ENCODE measurements around the gene KBTBD6. TPM values are rescaled to one million over a fixed set of nuclear protein-coding genes. Genes with fewer than 3 reads are reported as not detected.

KBTBD6 gene
- total RNA-seq, 1 experiment from 2014 or later, result 8.2 TPM

DNA sequence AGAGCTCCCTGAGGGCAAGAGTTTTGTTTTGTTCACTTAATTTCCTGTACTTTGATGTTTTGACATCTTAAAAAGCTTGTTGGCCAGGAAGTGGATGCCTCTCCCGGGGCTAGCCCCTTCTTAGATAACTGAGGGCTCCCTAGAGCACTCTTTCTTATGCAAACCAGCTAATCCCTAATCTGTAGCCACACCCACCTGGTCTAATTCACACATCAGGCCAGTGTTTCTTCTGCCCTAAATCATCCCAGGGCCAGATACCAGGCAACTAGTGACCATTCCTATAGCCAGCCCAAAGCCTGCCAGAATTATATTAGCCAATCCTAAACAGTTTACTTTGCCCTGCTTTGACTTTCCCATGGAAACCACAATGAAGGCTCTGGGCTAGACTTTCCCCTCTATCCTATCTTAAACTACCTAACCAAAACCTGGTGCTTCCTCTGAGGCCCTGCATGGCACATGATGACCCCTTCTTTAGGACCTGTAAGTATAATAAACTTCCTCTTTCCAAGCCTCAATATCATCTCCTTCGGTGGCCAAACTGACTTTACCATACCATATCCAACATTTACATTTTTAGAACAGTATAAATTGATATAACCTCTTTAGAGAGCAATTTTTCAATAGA is 46.5 kb downstream of the KBTBD6 start:
- Mint-ChIP-seq H3K9me3 (ENCODE audit: unreplicated experiment) (no peaks in the 10 kb centered on the region), H3K4me3 (ENCODE audit: unreplicated experiment) (no peak overlapping the region), H3K27me3 (ENCODE audit: insufficient read depth, unreplicated experiment) (no peaks in the 10 kb centered on the region), H3K27ac (ENCODE audit: low read depth, unreplicated experiment) (no peak overlapping the region), H3K4me1 (ENCODE audit: insufficient read depth, unreplicated experiment) (no peaks in the 10 kb centered on the region), H3K36me3 (ENCODE audit: insufficient read depth, unreplicated experiment) (peaks cover 16% of the 10 kb centered on the region)
- intact Hi-C loops (cut with micrococcal nuclease), result no loop called here
- DNase-seq (ENCODE audit: unreplicated experiment), result no peak
- POLR2A ChIA-PET, result interaction anchor here (1.0 kb wide), 1 partner anchor 51 kb away, joined by 3 read pairs; no protein-coding TSS in a partner anchor
- BruUV-seq (replicated peaks), result no TSS peak
- TF ChIP-seq, protein P1, sequence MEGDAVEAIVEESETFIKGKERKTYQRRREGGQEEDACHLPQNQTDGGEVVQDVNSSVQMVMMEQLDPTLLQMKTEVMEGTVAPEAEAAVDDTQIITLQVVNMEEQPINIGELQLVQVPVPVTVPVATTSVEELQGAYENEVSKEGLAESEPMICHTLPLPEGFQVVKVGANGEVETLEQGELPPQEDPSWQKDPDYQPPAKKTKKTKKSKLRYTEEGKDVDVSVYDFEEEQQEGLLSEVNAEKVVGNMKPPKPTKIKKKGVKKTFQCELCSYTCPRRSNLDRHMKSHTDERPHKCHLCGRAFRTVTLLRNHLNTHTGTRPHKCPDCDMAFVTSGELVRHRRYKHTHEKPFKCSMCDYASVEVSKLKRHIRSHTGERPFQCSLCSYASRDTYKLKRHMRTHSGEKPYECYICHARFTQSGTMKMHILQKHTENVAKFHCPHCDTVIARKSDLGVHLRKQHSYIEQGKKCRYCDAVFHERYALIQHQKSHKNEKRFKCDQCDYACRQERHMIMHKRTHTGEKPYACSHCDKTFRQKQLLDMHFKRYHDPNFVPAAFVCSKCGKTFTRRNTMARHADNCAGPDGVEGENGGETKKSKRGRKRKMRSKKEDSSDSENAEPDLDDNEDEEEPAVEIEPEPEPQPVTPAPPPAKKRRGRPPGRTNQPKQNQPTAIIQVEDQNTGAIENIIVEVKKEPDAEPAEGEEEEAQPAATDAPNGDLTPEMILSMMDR (IDR thresholded peaks at IDR 0.05; ENCODE audit: unreplicated experiment), result no peak
- CTCF ChIA-PET, result interaction anchor here (0.5 to 1.1 kb wide), 3 partner anchors 13 to 1401 kb away, joined by 3 to 4 read pairs (median 3); no protein-coding TSS in a partner anchor

- H3K4me1 Mint-ChIP-seq (ENCODE audit: insufficient read depth, unreplicated experiment), result no peaks in the 10 kb centered on the region
- H3K4me3 Mint-ChIP-seq (ENCODE audit: unreplicated experiment), result no peak overlapping the region
- POLR2A ChIA-PET, result no interaction called here
- intact Hi-C loops (cut with micrococcal nuclease), result loop anchor here (5.0 kb wide), 1 partner anchor 573 kb away; no protein-coding TSS in a partner anchor
- no TSS peak for BruUV-seq (replicated peaks)
- DNase-seq (ENCODE audit: unreplicated experiment), result no peak
- H3K27ac Mint-ChIP-seq (ENCODE audit: low read depth, unreplicated experiment), result no peak overlapping the region
- H3K27me3 Mint-ChIP-seq (ENCODE audit: insufficient read depth, unreplicated experiment), result no peaks in the 10 kb centered on the region
- peaks cover 76% of the 10 kb centered on the region for H3K36me3 Mint-ChIP-seq (ENCODE audit: insufficient read depth, unreplicated experiment)
- H3K9me3 Mint-ChIP-seq (ENCODE audit: unreplicated experiment), result no peaks in the 10 kb centered on the region
- TF ChIP-seq, protein P1 (IDR thresholded peaks at IDR 0.05; ENCODE audit: unreplicated experiment), result no peak
- CTCF ChIA-PET, result interaction anchor here (0.5 kb wide), 1 partner anchor 8 kb away, joined by 4 read pairs; no protein-coding TSS in a partner anchor
These were observed 52.9 kb downstream of the KBTBD6 start for GRCh38 chr13:41079725-41080124.

Small RNA genes within 50 kb of the gene (microRNA-seq; reads per million reads assigned to microRNA genes)
- not detected for gene MIR3168

Other genes with a start within 250 kb of the KBTBD6 start
- 73.7 and 82.1 TPM in 2 replicates for gene ELF1, start 113.5 kb downstream of the KBTBD6 start, total RNA-seq (2022)
- 14.7 and 16.0 TPM in 2 replicates for gene WBP4, start 71.3 kb downstream of the KBTBD6 start, total RNA-seq (2022)
- gene KBTBD7, start 61.8 kb upstream of the KBTBD6 start, total RNA-seq (2022), result 1.4 and 1.8 TPM in 2 replicates
- gene MTRF1, start 130.8 kb upstream of the KBTBD6 start, total RNA-seq (2022), result 10.3 and 11.7 TPM in 2 replicates
- 13.8 and 14.2 TPM in 2 replicates for gene NAA16, start 178.5 kb upstream of the KBTBD6 start, total RNA-seq (2022)